GM12878 (cell line): ENCODE results near the gene CCDC47. TPM values are rescaled to one million over a fixed set of nuclear protein-coding genes. Genes with fewer than 3 reads are reported as not detected.
A peak's percentile ranks its signal among the peaks of the same experiment; 100 is the strongest.

Experiments used
- ATAC-seq: fragments of 200-7000 bp; cut with Tn5 transposase; 3 replicates; pipeline ENCODE4 v1.9.1; 2020; ENCODE audit warnings: mild to moderate bottlenecking, moderate library complexity
- BruUV-seq: library from RNA; stranded (reverse); fragments of 400-500 nt; replicated peaks from 2 replicates; lab custom pipeline; 2021; lab: Mats Ljungman, UMichigan
- CTCF ChIA-PET: fragments of 300-600 bp; sonication (Branson Sonifier 250); formaldehyde crosslinking; extraction: SDS; loops from one replicate; lab custom pipeline; 2021; ENCODE audit warnings: inconsistent platforms; lab: Yijun Ruan, JAX
- POLR2A ChIA-PET: fragments of 350-600 bp; formaldehyde crosslinking; extraction: SDS; loops from one replicate; lab custom pipeline; 2021; ENCODE audit warnings: inconsistent platforms; lab: Charles Lee
- RAD21 ChIA-PET: fragments of 300-600 bp; sonication (Branson Sonifier 250); formaldehyde crosslinking; loops from one replicate; lab custom pipeline; 2023; ENCODE audit warnings: antibody characterized with exemption; ENCODE audit not compliant: unreplicated experiment; lab: Charles Lee
- SMC1A ChIA-PET: fragments of 300-600 bp; sonication (Branson Sonifier 250); formaldehyde crosslinking; loops from one replicate; lab custom pipeline; 2023; ENCODE audit not compliant: unreplicated experiment, uncharacterized antibody; lab: Charles Lee
- DNase-seq: peaks from one replicate; pipeline ENCODE4 v3.0.0-alpha.2; 2011; ENCODE audit warnings: low read depth, low spot score
- FAIRE-seq: peaks from 3 replicates; lab custom pipeline; 2011; peaks lifted over from hg19 to GRCh38; lab: Jason Lieb, UNC
- H2AFZ ChIP-seq: 2 replicates; pipeline ENCODE4 v1.6.0; 2011; ENCODE audit warnings: low read depth, low read length, control low read depth; ENCODE audit not compliant: control insufficient read depth
- H3K27ac ChIP-seq: 2 replicates; pipeline ENCODE4 v1.5.1; 2011; ENCODE audit warnings: control low read depth; ENCODE audit not compliant: control insufficient read depth, insufficient read depth
- H3K27me3 ChIP-seq, 2 experiments: replicated peaks in 1 of 2; 2 replicates each; pipeline versions ENCODE4 v1.6.0 to v1.6.1; 2011; ENCODE audit warnings: low read length in 1 of 2; ENCODE audit not compliant: control insufficient read depth in 2 of 2, insufficient read depth in 2 of 2
- H3K36me3 ChIP-seq, 2 experiments: 2 replicates each; pipeline ENCODE4 v1.5.1; 2011; ENCODE audit warnings: low read length in 1 of 2; ENCODE audit not compliant: control insufficient read depth in 2 of 2, insufficient read depth in 2 of 2
- H3K4me1 ChIP-seq: 2 replicates; pipeline ENCODE4 v1.6.1; 2011; ENCODE audit warnings: mild to moderate bottlenecking, low read length, moderate library complexity, mixed read lengths; ENCODE audit not compliant: control insufficient read depth, insufficient read depth
- H3K4me2 ChIP-seq: 2 replicates; pipeline ENCODE4 v1.6.0; 2011; ENCODE audit warnings: control low read depth; ENCODE audit not compliant: control insufficient read depth, insufficient read depth
- H3K4me3 ChIP-seq: fragments of 200-600 bp; sonication (generic); 2 replicates; pipeline ENCODE4 v1.5.1; 2016
- H3K79me2 ChIP-seq: 2 replicates; pipeline ENCODE4 v1.6.0; 2011; ENCODE audit warnings: low read length; ENCODE audit not compliant: control insufficient read depth, insufficient read depth
- H3K9ac ChIP-seq: 2 replicates; pipeline ENCODE4 v1.8.0; 2011; ENCODE audit warnings: low read length, control low read depth, mixed read lengths; ENCODE audit not compliant: control insufficient read depth, insufficient read depth
- H3K9me3 ChIP-seq: replicated peaks from 3 replicates; pipeline ENCODE4 v1.5.1; 2011; ENCODE audit warnings: mild to moderate bottlenecking, low read length; ENCODE audit not compliant: control insufficient read depth, insufficient read depth
- H4K20me1 ChIP-seq: 2 replicates; pipeline ENCODE4 v1.6.0; 2011; ENCODE audit not compliant: control insufficient read depth, insufficient read depth
- BHLHE40 ChIP-seq, 2 experiments: fragments of 450-650 bp in 1 of 2; IDR thresholded peaks; 2 replicates each; pipeline ENCODE4 v1.6.1; 2011 to 2017; ENCODE audit warnings: low read depth in 2 of 2, borderline replicate concordance in 1 of 2, improper control_type of control experiment in 1 of 2, low read length in 1 of 2, mild to moderate bottlenecking in 1 of 2
- E2F4 ChIP-seq: IDR thresholded peaks from 2 replicates; pipeline ENCODE4 v1.6.1; 2012; ENCODE audit warnings: low read depth, low read length, improper control_type of control experiment
- E4F1 ChIP-seq: fragments of 450-650 bp; IDR thresholded peaks from 2 replicates; pipeline ENCODE4 v1.6.1; 2018; ENCODE audit warnings: borderline replicate concordance, mild to moderate bottlenecking; ENCODE audit not compliant: partially characterized antibody
- EGR1 ChIP-seq, 2 experiments: IDR thresholded peaks; 1 replicate in 1 of 2; 2 replicates in 1 of 2; pipeline ENCODE4 v1.6.1; 2011 to 2012; ENCODE audit warnings: low read depth in 2 of 2, low read length in 2 of 2, borderline replicate concordance in 1 of 2, mild to moderate bottlenecking in 1 of 2, moderate library complexity in 1 of 2
- FOS ChIP-seq: IDR thresholded peaks from 3 replicates; pipeline ENCODE4 v1.6.1; 2011; ENCODE audit warnings: borderline replicate concordance; ENCODE audit not compliant: insufficient read length; ENCODE audit errors: extremely low read depth
- IKZF1 ChIP-seq: fragments of 450-650 bp; conservative IDR thresholded peaks from 2 replicates; pipeline ENCODE4 v1.6.1; 2017; ENCODE audit warnings: antibody characterized with exemption, mild to moderate bottlenecking
- IRF4 ChIP-seq: IDR thresholded peaks from 2 replicates; pipeline ENCODE4 v1.6.1; 2011; ENCODE audit warnings: low read depth, low read length
- POLR2A ChIP-seq: IDR thresholded peaks from 2 replicates; pipeline ENCODE4 v1.6.1; 2011; ENCODE audit warnings: low read depth, mild to moderate bottlenecking, low read length
- POLR2AphosphoS2 ChIP-seq: IDR thresholded peaks from 2 replicates; pipeline ENCODE4 v1.6.1; 2011; ENCODE audit warnings: low read depth, mild to moderate bottlenecking, low read length, improper control_type of control experiment, moderate library complexity
- RAD51 ChIP-seq: fragments of 450-650 bp; IDR thresholded peaks from 2 replicates; pipeline ENCODE4 v1.6.1; 2016; ENCODE audit warnings: moderate library complexity, mild to moderate bottlenecking, inconsistent platforms
- RBBP5 ChIP-seq: fragments of 200-600 bp; sonication (generic); conservative IDR thresholded peaks from 2 replicates; pipeline ENCODE4 v1.6.1; 2016
- TAF1 ChIP-seq: IDR thresholded peaks from 2 replicates; pipeline ENCODE4 v1.6.1; 2011; ENCODE audit warnings: mild to moderate bottlenecking, low read depth, low read length, borderline replicate concordance
- TCF12 ChIP-seq: IDR thresholded peaks from 2 replicates; pipeline ENCODE4 v1.6.1; 2011; ENCODE audit warnings: low read depth, mild to moderate bottlenecking, low read length
- TCF3 ChIP-seq: IDR thresholded peaks from 2 replicates; pipeline ENCODE4 v1.6.1; 2012; ENCODE audit warnings: low read depth, mild to moderate bottlenecking, low read length, borderline replicate concordance; ENCODE audit not compliant: insufficient read depth
- ZBTB4 ChIP-seq: fragments of 450-650 bp; formaldehyde crosslinking; IDR thresholded peaks from 2 replicates; pipeline ENCODE4 v1.4.0; 2022; ENCODE audit warnings: mild to moderate bottlenecking, moderate library complexity
- WGBS: methylation state at CpG from one replicate; pipeline ENCODE4 v1.1.6; 2016; ENCODE audit warnings: low lambda C conversion rate; ENCODE audit not compliant: insufficient replicate concordance, insufficient coverage; ENCODE audit errors: missing lambda C conversion rate; 5-methylcytosine and 5-hydroxymethylcytosine counted together
- in situ Hi-C: fragments of 300-500 bp; cut with MboI; formaldehyde crosslinking; loops from 9 replicates; pipeline ENCODE4 v1.14.3; 2018; ENCODE audit warnings: mixed read lengths
- intact Hi-C: fragments of 100-400 bp; cut with micrococcal nuclease; formaldehyde crosslinking; loops from one replicate; pipeline ENCODE4 v1.14.2; 2022; ENCODE audit not compliant: unreplicated experiment
- polyA plus RNA-seq, 11 experiments: library from polyadenylated mRNA; depleted of rRNA in 4 of 11; unstranded in 6 of 11; stranded (reverse) in 5 of 11; fragments of >200 nt; fragmentation: Nextera tagmentation in 4 of 11; fragmentation: Illumina TruSeq in 1 of 11; extraction: Ambion mirVana in 4 of 11; extraction: Trizol in 1 of 11; gene quantifications; 1 replicate in 1 of 11; 2 replicates in 10 of 11; pipeline versions ENCODE4 v1.2.1 to v1.2.3, GENCODE V29; 2011 to 2016; ENCODE audit warnings: inconsistent platforms in 2 of 11, missing spikeins in 2 of 11, low read depth in 1 of 11
- total RNA-seq, 4 experiments: library from RNA; depleted of rRNA in 3 of 4; stranded (reverse); fragments of >200 nt in 3 of 4; fragmentation: Illumina TruSeq in 1 of 4; extraction: Trizol in 1 of 4; gene quantifications; 2 replicates each; pipeline versions ENCODE4 v1.2.1 to v1.2.3, GENCODE V29; 2013 to 2021

CCDC47 gene
- total and polyA plus RNA-seq, 10 of the 15 experiments (the other 5 are each of a cell fraction or from before 2014, with no cell fraction given) = 13.6 to 81.4 (median 58.9) TPM

GRCh38 chr17:63699638-63700527, 73.5 kb downstream of the CCDC47 start, which contains the start of gene LIMD2:
Gene LIMD2 (minus strand): TSS chr17:63700125. CDS start chr17:63699298, 827 bp downstream.
- intact Hi-C loops = loop anchor here (1.0 to 10.0 kb wide), 5 partner anchors 73 to 275 kb away; partner anchors contain the start of genes CCDC47, DCAF7, FTSJ3 and PSMC5
- DNase-seq (no peak), ATAC-seq (peak; percentile 7), FAIRE-seq (no peak)
- H3K4me1 ChIP-seq = peaks cover 40% of the 10 kb centered on the region
- in situ Hi-C loops = no loop called here
- H3K27ac ChIP-seq = peak within 1 kb of the TSS; percentile 94
- RAD21 ChIA-PET = interaction anchor here (1.1 to 3.8 kb wide), 3 partner anchors 42 to 262 kb away, joined by 5 to 23 read pairs (median 10); partner anchors contain the start of genes CCDC47, DDX42 and STRADA
- POLR2A ChIA-PET = interaction anchor here (1.2 to 4.2 kb wide), 2 partner anchors 22 to 42 kb away, joined by 3 to 42 read pairs; partner anchors contain the start of gene STRADA
- H3K79me2 ChIP-seq = peaks cover 65% of the 10 kb centered on the region
- H3K9me3 ChIP-seq = no peaks in the 10 kb centered on the region
- H2AFZ ChIP-seq = peak within 1 kb of the TSS; percentile 37; the same call in 1 of the 2 replicates
- no peaks in the 10 kb centered on the region for H3K27me3 ChIP-seq
- H3K36me3 ChIP-seq = peaks cover 7 to 11% of the 10 kb centered on the region in 2 experiments; a peak in 3 of 4 replicates
- SMC1A ChIA-PET = interaction anchor here (1.0 kb wide), 1 partner anchor 75 kb away, joined by 3 read pairs; no protein-coding TSS in a partner anchor
- peak within 1 kb of the TSS; percentile 86 for H3K9ac ChIP-seq
- under 1% methylated on average over 60 of the region's 133 CpGs for WGBS
- H3K4me3 ChIP-seq = peak within 1 kb of the TSS; percentile 91
- H3K4me2 ChIP-seq = peak within 1 kb of the TSS; percentile 92
- no TSS peak for BruUV-seq
- CTCF ChIA-PET = interaction anchor here (2.3 kb wide), 1 partner anchor 42 kb away, joined by 11 read pairs; the partner anchor contains the start of gene STRADA
- H4K20me1 ChIP-seq = no peaks in the 10 kb centered on the region
- peak; percentile 7; the same call in 1 of the 2 replicates for TF ChIP-seq TCF3
- TF ChIP-seq POLR2AphosphoS2 = 0 out of 2 replicates have a peak, but pooled peaks have one; percentile 33
- TF ChIP-seq E4F1 = no peak
- TF ChIP-seq BHLHE40 (IDR thresholded peaks at IDR 0.05; ENCODE audit: borderline replicate concordance in 1 of 2, low read depth in 2 of 2, low read length in 1 of 2) = peak in 1 of 2 experiments; percentile 58; a peak in 2 of 4 replicates
- no peak for TF ChIP-seq TCF12
- TF ChIP-seq RBBP5 = no peak
- no peak for TF ChIP-seq IRF4
- no peak for TF ChIP-seq ZBTB4 (CRISPR knock-in tag)
- peak; percentile 88 for TF ChIP-seq POLR2A
- no peak for TF ChIP-seq RAD51
- no peak for TF ChIP-seq FOS
- TF ChIP-seq TAF1 = peak; percentile 63; the same call in 1 of the 2 replicates
- TF ChIP-seq EGR1 (IDR thresholded peaks at IDR 0.05; ENCODE audit: borderline replicate concordance in 1 of 2, low read depth in 2 of 2, low read length in 2 of 2) = peak in 1 of 2 experiments; percentile 78; a peak in 2 of 3 replicates
- TF ChIP-seq IKZF1 = peak; percentile 86
- TF ChIP-seq E2F4 = no peak
